Parathyroid adenoma (tissue), 2 donors: ENCODE data around the gene ANK2.
A peak's percentile ranks its signal among the peaks of the same experiment; 100 is the strongest.

Experiments
- H2AFZ ChIP-seq: fragments of 300-600 bp; sonication (generic); one replicate; pipeline ENCODE4 v1.7.0; 2017; ENCODE audit warnings: antibody characterized with exemption, mild to moderate bottlenecking
- H3K27ac ChIP-seq: fragments of 300-600 bp; sonication (generic); one replicate; pipeline ENCODE4 v1.7.0; 2017
- H3K27me3 ChIP-seq: fragments of 300-600 bp; sonication (generic); one replicate; pipeline ENCODE4 v1.7.0; 2017; ENCODE audit warnings: low read length; ENCODE audit not compliant: control insufficient read depth, insufficient read depth
- H3K36me3 ChIP-seq: fragments of 300-600 bp; sonication (generic); one replicate; pipeline ENCODE4 v1.7.0; 2017; ENCODE audit warnings: low read length; ENCODE audit not compliant: control insufficient read depth, insufficient read depth
- H3K4me1 ChIP-seq: fragments of 300-600 bp; sonication (generic); one replicate; pipeline ENCODE4 v1.7.0; 2017; ENCODE audit warnings: control low read depth
- H3K4me2 ChIP-seq: fragments of 300-600 bp; sonication (generic); one replicate; pipeline ENCODE4 v1.7.0; 2017; ENCODE audit warnings: low read length
- H3K4me3 ChIP-seq: fragments of 300-600 bp; sonication (generic); one replicate; pipeline ENCODE4 v1.7.0; 2017; ENCODE audit warnings: low read depth, low read length
- H3K79me2 ChIP-seq: fragments of 300-600 bp; sonication (generic); one replicate; pipeline ENCODE4 v1.7.0; 2017; ENCODE audit warnings: control low read depth
- H3K9ac ChIP-seq: fragments of 300-600 bp; sonication (generic); one replicate; pipeline ENCODE4 v1.7.0; 2017; ENCODE audit warnings: mild to moderate bottlenecking
- H3K9me3 ChIP-seq: fragments of 300-600 bp; sonication (generic); one replicate; pipeline ENCODE4 v1.7.0; 2017; ENCODE audit warnings: low read length; ENCODE audit not compliant: control insufficient read depth
- TF ChIP-seq, protein P1 (sequence below): fragments of 300-600 bp; sonication (generic); IDR thresholded peaks from one replicate; pipeline ENCODE4 v1.7.0; 2017; ENCODE audit warnings: antibody characterized with exemption, mild to moderate bottlenecking
- donor health status: primary hyperparathyroidism.

Gene ANK2

DNA sequence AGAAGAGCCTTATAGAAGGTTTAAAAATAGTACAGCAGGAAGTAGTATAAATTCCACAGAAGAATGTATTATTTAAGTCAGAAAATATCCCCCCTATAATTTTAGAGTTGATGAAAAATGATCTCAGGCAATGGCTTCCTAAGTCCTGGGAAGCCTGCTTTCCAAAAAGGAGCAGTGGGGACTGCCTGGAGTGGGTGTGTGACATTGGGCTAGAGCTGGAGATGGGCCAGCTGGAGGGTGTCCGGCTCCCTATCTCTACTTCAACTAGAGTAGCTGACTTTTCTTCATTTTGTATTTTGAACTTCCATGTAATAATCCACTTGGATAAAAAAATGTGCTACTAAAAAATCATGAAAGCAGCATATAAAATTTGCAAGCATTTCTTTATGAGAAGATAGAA, 253.9 kb downstream of the ANK2 start:
- Histone ChIP-seq H2AFZ (no peak overlapping the region), H3K36me3 (no peaks in the 10 kb centered on the region), H3K79me2 (no peaks in the 10 kb centered on the region), H3K4me3 (no peak overlapping the region), H3K9ac (no peak overlapping the region), H3K27me3 (no peaks in the 10 kb centered on the region), H3K4me1 (no peaks in the 10 kb centered on the region), H3K9me3 (no peaks in the 10 kb centered on the region), H3K4me2 (no peak overlapping the region), H3K27ac (no peak overlapping the region)
- TF ChIP-seq, protein P1, sequence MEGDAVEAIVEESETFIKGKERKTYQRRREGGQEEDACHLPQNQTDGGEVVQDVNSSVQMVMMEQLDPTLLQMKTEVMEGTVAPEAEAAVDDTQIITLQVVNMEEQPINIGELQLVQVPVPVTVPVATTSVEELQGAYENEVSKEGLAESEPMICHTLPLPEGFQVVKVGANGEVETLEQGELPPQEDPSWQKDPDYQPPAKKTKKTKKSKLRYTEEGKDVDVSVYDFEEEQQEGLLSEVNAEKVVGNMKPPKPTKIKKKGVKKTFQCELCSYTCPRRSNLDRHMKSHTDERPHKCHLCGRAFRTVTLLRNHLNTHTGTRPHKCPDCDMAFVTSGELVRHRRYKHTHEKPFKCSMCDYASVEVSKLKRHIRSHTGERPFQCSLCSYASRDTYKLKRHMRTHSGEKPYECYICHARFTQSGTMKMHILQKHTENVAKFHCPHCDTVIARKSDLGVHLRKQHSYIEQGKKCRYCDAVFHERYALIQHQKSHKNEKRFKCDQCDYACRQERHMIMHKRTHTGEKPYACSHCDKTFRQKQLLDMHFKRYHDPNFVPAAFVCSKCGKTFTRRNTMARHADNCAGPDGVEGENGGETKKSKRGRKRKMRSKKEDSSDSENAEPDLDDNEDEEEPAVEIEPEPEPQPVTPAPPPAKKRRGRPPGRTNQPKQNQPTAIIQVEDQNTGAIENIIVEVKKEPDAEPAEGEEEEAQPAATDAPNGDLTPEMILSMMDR = no peak

DNA sequence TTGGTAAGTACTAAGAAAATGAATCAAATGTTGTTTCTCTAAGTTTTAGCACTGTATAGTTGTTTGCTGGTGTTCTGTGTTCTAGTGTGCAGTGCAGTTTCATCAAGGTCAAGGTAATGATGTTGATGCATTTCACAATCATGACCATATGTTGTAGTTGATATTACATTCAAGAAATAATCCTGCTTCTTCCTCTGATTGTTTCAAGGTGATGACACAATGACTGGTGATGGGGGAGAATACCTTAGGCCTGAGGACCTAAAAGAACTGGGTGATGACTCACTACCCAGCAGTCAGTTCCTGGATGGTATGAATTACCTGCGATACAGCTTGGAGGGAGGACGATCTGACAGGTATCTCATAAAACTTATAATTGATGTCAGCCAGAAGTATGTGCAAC, 261.6 kb downstream of the ANK2 start:
- TF ChIP-seq, protein P1 = no peak
- Histone ChIP-seq H3K27ac (no peak overlapping the region), H3K79me2 (no peaks in the 10 kb centered on the region), H3K4me3 (no peak overlapping the region), H3K4me2 (no peak overlapping the region), H2AFZ (no peak overlapping the region), H3K4me1 (no peaks in the 10 kb centered on the region), H3K36me3 (no peaks in the 10 kb centered on the region), H3K9me3 (no peaks in the 10 kb centered on the region), H3K27me3 (no peaks in the 10 kb centered on the region), H3K9ac (no peak overlapping the region)

DNA sequence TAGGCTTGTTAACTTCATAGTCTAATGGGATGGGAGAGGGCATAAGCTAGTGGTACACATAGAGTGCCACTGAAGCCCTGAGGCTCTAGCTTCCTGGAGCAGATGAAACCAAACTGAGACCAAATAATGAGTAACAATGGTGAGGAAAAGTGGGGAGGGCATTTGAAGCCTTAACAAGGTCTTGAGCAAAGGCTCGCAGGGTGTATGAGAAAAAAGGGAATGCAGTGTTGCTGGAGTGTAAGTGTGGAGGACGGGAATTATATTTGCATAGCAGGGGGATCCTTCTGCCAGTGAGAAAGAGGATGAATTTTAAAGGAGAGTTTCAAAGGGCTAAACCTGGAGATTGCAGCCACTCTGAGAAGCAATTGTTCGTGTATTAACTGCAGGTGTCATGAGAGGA, 263.1 kb downstream of the ANK2 start:
- Histone ChIP-seq H3K36me3 (no peaks in the 10 kb centered on the region), H3K27ac (no peak overlapping the region), H3K9ac (no peak overlapping the region), H3K4me3 (no peak overlapping the region), H3K27me3 (no peaks in the 10 kb centered on the region), H2AFZ (no peak overlapping the region), H3K4me2 (no peak overlapping the region), H3K4me1 (no peaks in the 10 kb centered on the region), H3K9me3 (no peaks in the 10 kb centered on the region), H3K79me2 (no peaks in the 10 kb centered on the region)
- TF ChIP-seq, protein P1 = no peak

DNA sequence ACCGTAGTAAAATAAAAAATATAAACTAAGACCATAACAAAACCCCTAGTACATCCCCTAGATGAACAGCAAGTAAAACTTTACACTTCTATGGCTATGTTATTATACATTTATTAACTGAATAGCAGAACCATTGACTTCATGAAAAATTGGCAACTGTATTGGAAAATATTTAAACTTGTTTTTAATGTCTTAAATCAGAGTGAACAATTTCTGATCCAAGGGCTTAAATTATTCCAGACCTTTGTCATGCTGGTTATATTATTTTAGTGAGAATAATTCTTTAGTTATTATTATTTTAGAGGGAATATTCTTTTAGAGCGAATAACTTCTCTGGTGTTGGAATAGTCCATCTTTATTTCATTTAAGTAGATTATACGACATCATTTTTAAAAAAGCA, 265.0 kb downstream of the ANK2 start:
- no peaks in the 10 kb centered on the region for H3K9me3 ChIP-seq
- no peaks in the 10 kb centered on the region for H3K79me2 ChIP-seq
- no peak overlapping the region for H3K4me3 ChIP-seq
- H3K9ac ChIP-seq = no peak overlapping the region
- H3K36me3 ChIP-seq = no peaks in the 10 kb centered on the region
- H3K27me3 ChIP-seq = no peaks in the 10 kb centered on the region
- no peaks in the 10 kb centered on the region for H3K4me1 ChIP-seq
- no peak overlapping the region for H3K4me2 ChIP-seq
- no peak overlapping the region for H2AFZ ChIP-seq
- TF ChIP-seq, protein P1 = no peak
- H3K27ac ChIP-seq = no peak overlapping the region

DNA sequence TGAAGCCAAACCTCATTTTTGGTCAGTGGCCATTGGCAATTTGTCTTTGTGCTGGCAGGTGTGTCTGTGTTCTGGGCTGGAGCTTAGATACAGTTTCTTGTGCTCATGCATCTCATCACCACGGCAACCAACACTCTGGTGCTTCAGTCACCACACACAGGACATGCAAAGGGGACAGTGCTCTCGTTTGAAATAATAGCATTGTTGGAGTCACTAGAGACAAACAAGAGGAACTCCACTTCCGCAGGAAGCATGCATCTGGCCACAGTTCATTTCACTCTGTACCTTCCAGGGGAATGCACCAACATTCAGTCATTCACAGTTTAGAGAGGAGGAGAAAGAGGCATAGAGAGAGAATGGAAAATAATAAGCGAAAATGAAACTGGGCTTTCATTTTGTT, 267.4 kb downstream of the ANK2 start:
- H3K9ac ChIP-seq = no peak overlapping the region

More for the DNA sequence above, 267.4 kb downstream of the ANK2 start:
- H3K9me3 ChIP-seq = no peaks in the 10 kb centered on the region
- no peak overlapping the region for H2AFZ ChIP-seq
- no peaks in the 10 kb centered on the region for H3K4me1 ChIP-seq
- H3K4me3 ChIP-seq = no peak overlapping the region
- no peaks in the 10 kb centered on the region for H3K79me2 ChIP-seq
- TF ChIP-seq, protein P1 = no peak
- H3K27me3 ChIP-seq = no peaks in the 10 kb centered on the region
- H3K27ac ChIP-seq = no peak overlapping the region
- peak overlapping the region; percentile 17 for H3K4me2 ChIP-seq
- no peaks in the 10 kb centered on the region for H3K36me3 ChIP-seq
